ENCODE data around the gene FARP1.

Gene FARP1

DNA sequence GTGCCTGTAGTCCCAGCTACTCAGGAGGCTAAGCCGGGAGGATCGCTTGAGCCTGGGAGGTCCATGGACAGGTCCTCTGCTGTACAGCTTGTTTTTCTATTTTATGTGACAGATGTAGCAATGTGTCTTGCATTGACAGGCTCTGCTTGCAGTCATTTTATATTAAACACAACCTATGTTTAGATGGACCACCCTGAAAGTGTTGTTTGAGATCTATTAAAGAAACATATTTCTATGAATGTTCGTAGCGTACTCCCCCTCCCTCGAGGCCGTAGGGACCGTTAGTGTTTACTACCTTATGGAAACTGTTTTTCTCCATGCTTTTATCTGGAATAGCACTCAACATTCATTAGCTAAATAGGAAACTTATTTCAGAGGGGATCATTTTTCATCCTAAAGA, 99.1 kb downstream of the FARP1 start:
- Histone ChIP-seq H3K4me1 (ENCODE audit: control insufficient read depth, low read length) (no peaks in the 10 kb centered on the region), H3K36me3 (ENCODE audit: control insufficient read depth, low read length) (no peaks in the 10 kb centered on the region), H3K9me3 (ENCODE audit: control insufficient read depth, insufficient read depth, low read length) (no peaks in the 10 kb centered on the region), H3K9me2 (replicated peaks; ENCODE audit: control insufficient read depth, low read length) (no peaks in the 10 kb centered on the region), H3K4me3 (ENCODE audit: low read length) (no peak overlapping the region), H3K27me3 (ENCODE audit: control insufficient read depth, low read length) (no peaks in the 10 kb centered on the region), H3F3A (ENCODE audit: control insufficient read depth, insufficient read depth) (no peaks in the 10 kb centered on the region), H3K79me2 (ENCODE audit: control insufficient read depth, low read length) (no peaks in the 10 kb centered on the region), H4K20me1 (ENCODE audit: control insufficient read depth, insufficient read depth, low read depth, low read length) (no peaks in the 10 kb centered on the region), H3K27ac (ENCODE audit: low read depth, low read length) (no peak overlapping the region), H3K4me2 (ENCODE audit: low read length) (no peak overlapping the region)
- TF ChIP-seq EZH2phosphoT487 (IDR thresholded peaks at IDR 0.05; ENCODE audit: borderline replicate concordance, low read length), result no peak
- TF ChIP-seq, protein P1, sequence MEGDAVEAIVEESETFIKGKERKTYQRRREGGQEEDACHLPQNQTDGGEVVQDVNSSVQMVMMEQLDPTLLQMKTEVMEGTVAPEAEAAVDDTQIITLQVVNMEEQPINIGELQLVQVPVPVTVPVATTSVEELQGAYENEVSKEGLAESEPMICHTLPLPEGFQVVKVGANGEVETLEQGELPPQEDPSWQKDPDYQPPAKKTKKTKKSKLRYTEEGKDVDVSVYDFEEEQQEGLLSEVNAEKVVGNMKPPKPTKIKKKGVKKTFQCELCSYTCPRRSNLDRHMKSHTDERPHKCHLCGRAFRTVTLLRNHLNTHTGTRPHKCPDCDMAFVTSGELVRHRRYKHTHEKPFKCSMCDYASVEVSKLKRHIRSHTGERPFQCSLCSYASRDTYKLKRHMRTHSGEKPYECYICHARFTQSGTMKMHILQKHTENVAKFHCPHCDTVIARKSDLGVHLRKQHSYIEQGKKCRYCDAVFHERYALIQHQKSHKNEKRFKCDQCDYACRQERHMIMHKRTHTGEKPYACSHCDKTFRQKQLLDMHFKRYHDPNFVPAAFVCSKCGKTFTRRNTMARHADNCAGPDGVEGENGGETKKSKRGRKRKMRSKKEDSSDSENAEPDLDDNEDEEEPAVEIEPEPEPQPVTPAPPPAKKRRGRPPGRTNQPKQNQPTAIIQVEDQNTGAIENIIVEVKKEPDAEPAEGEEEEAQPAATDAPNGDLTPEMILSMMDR (IDR thresholded peaks at IDR 0.05; ENCODE audit: low read depth, low read length, poor library complexity, severe bottlenecking), result no peak

DNA sequence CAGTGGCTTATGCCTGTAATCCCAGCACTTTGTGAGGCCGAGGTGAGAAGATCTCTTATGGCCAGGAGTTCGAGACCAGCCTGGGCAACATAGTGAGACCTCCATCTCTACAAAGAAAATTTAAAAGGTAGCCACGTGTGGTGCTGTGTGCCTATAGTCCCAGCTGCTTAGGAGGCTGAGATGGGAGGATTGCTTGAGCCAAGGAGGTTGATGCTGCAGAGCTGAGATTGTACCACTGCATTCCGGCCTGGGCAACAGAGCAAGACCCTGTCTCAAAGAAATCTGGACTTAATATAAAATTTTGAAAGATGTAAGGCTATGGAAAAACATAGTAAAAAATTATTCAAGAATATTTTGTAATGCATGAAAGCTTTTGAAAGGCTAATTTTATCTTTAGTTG, 99.5 kb downstream of the FARP1 start:
- Histone ChIP-seq H3K4me2 (ENCODE audit: low read length) (no peak overlapping the region), H3F3A (ENCODE audit: control insufficient read depth, insufficient read depth) (no peaks in the 10 kb centered on the region), H4K20me1 (ENCODE audit: control insufficient read depth, insufficient read depth, low read depth, low read length) (no peaks in the 10 kb centered on the region), H3K79me2 (ENCODE audit: control insufficient read depth, low read length) (no peaks in the 10 kb centered on the region), H3K27ac (ENCODE audit: low read depth, low read length) (no peak overlapping the region), H3K9me3 (ENCODE audit: control insufficient read depth, insufficient read depth, low read length) (no peaks in the 10 kb centered on the region), H3K9me2 (replicated peaks; ENCODE audit: control insufficient read depth, low read length) (no peaks in the 10 kb centered on the region), H3K4me1 (ENCODE audit: control insufficient read depth, low read length) (no peaks in the 10 kb centered on the region), H3K36me3 (ENCODE audit: control insufficient read depth, low read length) (no peaks in the 10 kb centered on the region), H3K27me3 (ENCODE audit: control insufficient read depth, low read length) (no peaks in the 10 kb centered on the region), H3K4me3 (ENCODE audit: low read length) (no peak overlapping the region)
- no peak for TF ChIP-seq EZH2phosphoT487 (IDR thresholded peaks at IDR 0.05; ENCODE audit: borderline replicate concordance, low read length)
- TF ChIP-seq, protein P1 (IDR thresholded peaks at IDR 0.05; ENCODE audit: low read depth, low read length, poor library complexity, severe bottlenecking), result no peak

DNA sequence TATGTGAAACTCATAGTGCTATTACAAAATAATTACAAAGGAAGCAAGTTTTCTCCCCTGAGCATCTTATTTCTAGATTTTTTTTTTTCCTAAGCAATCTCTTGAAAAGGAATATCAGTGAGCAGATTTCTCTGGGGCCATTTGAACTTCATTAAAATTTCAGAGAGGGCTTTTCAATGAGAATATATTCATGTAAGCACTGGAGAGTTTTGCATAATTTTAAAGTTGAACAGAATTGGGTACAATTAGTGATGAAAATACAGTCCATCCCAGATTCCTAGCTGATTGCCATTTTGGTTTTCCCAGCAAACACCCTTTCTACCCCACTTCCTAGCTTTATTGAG, 101.0 kb downstream of the FARP1 start:
- Histone ChIP-seq H3K4me3 (ENCODE audit: low read length) (no peak overlapping the region), H3K27me3 (ENCODE audit: control insufficient read depth, low read length) (no peaks in the 10 kb centered on the region), H3K9me2 (replicated peaks; ENCODE audit: control insufficient read depth, low read length) (no peaks in the 10 kb centered on the region), H3K27ac (ENCODE audit: low read depth, low read length) (no peak overlapping the region), H3F3A (ENCODE audit: control insufficient read depth, insufficient read depth) (no peaks in the 10 kb centered on the region), H4K20me1 (ENCODE audit: control insufficient read depth, insufficient read depth, low read depth, low read length) (no peaks in the 10 kb centered on the region), H3K9me3 (ENCODE audit: control insufficient read depth, insufficient read depth, low read length) (no peaks in the 10 kb centered on the region), H3K79me2 (ENCODE audit: control insufficient read depth, low read length) (no peaks in the 10 kb centered on the region), H3K4me1 (ENCODE audit: control insufficient read depth, low read length) (no peaks in the 10 kb centered on the region), H3K36me3 (ENCODE audit: control insufficient read depth, low read length) (no peaks in the 10 kb centered on the region), H3K4me2 (ENCODE audit: low read length) (no peak overlapping the region)
- TF ChIP-seq EZH2phosphoT487 (IDR thresholded peaks at IDR 0.05; ENCODE audit: borderline replicate concordance, low read length), result no peak
- TF ChIP-seq, protein P1 (IDR thresholded peaks at IDR 0.05; ENCODE audit: low read depth, low read length, poor library complexity, severe bottlenecking), result no peak

Measured in DOHH2 (cell line).